ENCODE measurements around the gene CBX1.
"Not testable (repeated sequence)": the region's sequence is repeated elsewhere in the genome, so short reads cannot be mapped to it uniquely, and the experiment has no call there.

The CBX1 gene

DNA sequence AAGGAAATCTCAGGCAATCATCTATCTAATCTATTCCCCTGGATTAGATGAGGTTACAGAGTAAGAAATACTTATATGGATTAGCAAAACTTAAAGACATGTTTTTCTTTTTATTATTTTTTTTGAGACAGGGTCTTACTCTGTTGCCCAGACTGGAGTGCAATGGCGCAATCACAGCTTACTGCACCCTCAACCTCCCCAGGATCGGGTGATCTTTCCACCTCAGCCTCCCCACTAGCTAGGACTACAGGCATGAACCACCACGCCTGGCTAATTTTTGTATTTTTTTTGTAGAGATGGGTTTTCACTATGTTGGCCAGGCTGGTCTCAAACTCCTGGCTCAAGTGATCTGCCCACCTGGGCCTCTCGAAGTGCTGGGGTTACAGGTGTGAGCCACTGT lies 56.4 kb downstream of the CBX1 start:
- H3K4me3 ChIP-seq (ENCODE audit: low read depth, low read length): no peak overlapping the region
- TF ChIP-seq, protein P1, sequence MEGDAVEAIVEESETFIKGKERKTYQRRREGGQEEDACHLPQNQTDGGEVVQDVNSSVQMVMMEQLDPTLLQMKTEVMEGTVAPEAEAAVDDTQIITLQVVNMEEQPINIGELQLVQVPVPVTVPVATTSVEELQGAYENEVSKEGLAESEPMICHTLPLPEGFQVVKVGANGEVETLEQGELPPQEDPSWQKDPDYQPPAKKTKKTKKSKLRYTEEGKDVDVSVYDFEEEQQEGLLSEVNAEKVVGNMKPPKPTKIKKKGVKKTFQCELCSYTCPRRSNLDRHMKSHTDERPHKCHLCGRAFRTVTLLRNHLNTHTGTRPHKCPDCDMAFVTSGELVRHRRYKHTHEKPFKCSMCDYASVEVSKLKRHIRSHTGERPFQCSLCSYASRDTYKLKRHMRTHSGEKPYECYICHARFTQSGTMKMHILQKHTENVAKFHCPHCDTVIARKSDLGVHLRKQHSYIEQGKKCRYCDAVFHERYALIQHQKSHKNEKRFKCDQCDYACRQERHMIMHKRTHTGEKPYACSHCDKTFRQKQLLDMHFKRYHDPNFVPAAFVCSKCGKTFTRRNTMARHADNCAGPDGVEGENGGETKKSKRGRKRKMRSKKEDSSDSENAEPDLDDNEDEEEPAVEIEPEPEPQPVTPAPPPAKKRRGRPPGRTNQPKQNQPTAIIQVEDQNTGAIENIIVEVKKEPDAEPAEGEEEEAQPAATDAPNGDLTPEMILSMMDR (IDR thresholded peaks at IDR 0.05; ENCODE audit: low read depth, low read length): no peak
- DNase-seq (ENCODE audit: low read depth, low spot score): no peak
- in situ Hi-C loops (cut with HindIII; ENCODE audit: low sequenced_read_pairs): no loop called here

DNA sequence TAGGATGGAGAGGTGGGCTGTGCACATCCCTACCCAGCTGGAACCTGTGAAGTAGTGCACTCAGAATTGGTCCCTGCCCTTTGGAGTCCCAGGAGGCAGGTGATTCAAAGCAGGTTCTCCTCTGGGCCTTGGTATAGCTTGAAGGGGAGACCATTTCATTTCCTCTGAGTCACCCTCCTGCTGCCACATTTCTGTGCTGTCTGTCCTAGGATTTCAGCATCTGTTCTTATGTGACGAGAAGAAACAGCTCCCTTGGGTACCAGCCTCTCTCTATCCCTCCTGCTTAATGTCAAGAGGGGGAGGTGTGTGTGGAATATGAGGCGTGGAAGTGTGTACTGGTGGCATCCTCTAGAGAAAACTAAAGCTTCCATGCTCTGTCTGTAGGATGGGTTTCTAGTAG lies 58.1 kb downstream of the CBX1 start:
- H3K4me3 ChIP-seq (ENCODE audit: low read depth, low read length): no peak overlapping the region
- in situ Hi-C loops (cut with HindIII; ENCODE audit: low sequenced_read_pairs): no loop called here
- TF ChIP-seq, protein P1 (IDR thresholded peaks at IDR 0.05; ENCODE audit: low read depth, low read length): no peak
- DNase-seq (ENCODE audit: low read depth, low spot score): no peak

DNA sequence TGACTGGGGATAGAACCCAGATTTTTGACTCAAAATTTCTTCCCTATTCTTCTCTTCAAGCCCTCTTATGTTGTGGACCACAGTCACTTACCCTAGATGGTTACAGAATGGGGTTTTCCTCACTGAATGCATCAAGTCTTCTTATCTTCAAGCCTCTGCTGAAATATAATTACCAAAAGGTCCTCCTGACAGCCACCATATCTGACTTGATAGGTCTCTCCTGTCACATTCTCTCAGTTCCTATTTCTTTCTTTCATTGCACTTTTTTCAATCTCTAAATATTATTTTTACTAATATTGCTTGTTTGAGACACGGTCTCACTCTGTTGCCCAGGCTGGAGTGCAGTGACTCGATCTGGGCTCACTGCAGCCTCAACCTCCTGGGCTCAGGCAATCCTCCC lies 62.6 kb downstream of the CBX1 start:
- TF ChIP-seq, protein P1 (IDR thresholded peaks at IDR 0.05; ENCODE audit: low read depth, low read length): no peak

DNA sequence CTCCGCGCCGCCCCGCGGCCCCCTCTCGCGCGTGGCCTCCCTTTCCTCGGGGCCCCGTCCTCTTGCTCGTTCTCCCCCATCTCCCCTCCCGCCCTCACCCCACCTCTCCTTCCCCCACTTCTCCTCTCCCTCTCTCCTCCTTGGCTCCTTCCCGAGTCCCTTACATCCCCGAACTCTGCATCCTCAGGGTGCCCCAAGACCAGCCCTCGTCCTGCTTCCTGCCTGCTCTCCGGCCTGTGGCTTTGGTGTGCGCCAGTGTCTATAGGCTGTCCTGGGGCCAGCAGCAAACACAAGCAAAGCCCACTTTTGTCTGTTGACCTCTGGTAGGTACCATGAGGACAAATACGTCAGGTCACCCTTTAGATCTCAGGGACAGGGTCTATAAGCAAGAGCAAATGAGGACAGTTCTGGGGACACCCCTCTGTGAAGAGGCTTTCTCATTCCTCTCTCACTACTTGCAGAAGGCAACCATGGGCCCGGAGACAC lies 63.4 kb downstream of the CBX1 start:
- TF ChIP-seq, protein P1 (IDR thresholded peaks at IDR 0.05; ENCODE audit: low read depth, low read length): no peak
- DNase-seq (ENCODE audit: low read depth, low spot score): no peak
- in situ Hi-C loops (cut with HindIII; ENCODE audit: low sequenced_read_pairs): no loop called here
- H3K4me3 ChIP-seq (ENCODE audit: low read depth, low read length): peak overlapping the region; percentile 27

More for the DNA sequence above, 62.6 kb downstream of the CBX1 start:
- in situ Hi-C loops (cut with HindIII; ENCODE audit: low sequenced_read_pairs): no loop called here
- no peak overlapping the region for H3K4me3 ChIP-seq (ENCODE audit: low read depth, low read length)
- no peak for DNase-seq (ENCODE audit: low read depth, low spot score)

DNA sequence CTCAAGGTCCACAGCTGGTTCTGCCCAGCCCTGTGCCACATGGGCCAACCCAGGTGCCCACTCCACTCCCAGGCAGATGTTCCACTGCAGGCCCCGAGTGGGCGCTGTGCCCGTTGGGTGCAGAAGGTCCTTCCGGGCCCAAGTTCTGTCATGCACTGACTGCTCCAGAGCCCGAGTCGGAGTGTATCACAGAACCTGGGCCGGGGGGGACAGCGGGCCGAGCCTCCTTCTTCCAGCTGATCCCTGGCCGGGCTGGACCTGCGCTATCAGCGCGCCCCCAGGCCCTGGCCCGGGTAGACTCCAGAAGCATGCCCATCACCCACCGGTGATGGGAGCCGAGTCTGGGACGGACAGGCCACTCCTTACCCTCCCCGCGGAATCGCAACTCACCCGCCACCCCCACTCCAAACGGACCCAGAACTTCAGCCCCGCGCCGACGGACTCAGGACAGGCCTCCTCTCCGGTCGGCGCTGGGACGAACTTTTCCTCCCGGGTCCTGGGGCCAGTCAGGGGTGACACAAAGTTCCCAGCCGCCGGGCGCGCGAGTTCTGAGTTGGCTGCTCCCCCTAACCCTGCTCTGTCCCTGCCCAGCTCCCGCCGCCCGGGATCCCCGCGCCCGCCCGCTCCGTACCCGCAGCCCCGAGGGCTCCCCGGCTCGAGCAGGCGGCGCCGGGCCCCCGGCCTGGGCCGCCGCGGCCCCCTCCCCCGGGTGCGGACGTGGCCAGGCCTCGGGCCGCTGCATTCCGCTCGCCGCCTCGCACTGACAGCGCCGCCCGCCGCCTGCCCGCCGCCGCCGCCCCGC lies 64.0 kb downstream of the CBX1 start, which contains the start of gene COPZ2:
COPZ2 (minus strand) TSS at position 762 of the 802 bp plus-strand sequence; CDS start at position 742, 20 bp downstream.
- H3K4me3 ChIP-seq (ENCODE audit: low read depth, low read length): peak within 1 kb of the TSS; percentile 62
- DNase-seq (ENCODE audit: low read depth, low spot score): peak; percentile 47
- in situ Hi-C loops (cut with HindIII; ENCODE audit: low sequenced_read_pairs): no loop called here
- TF ChIP-seq, protein P1 (IDR thresholded peaks at IDR 0.05; ENCODE audit: low read depth, low read length): peak; percentile 67

DNA sequence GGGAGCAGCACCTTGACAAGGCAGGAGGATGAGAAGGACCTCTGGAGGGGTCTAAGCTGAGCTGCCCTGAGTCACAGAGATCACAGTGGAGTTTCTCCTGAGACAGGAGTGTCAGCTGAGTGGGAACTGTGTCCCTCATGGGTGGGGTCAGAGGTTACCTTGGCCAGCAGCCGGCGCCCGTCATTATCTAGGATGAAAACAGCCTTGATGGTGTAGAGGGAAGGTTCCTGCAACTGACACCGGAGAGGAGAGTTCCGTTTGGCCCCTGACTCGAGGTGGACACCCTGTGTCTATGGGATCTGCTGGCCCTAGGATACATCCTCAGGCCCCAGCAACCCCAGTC lies 64.6 kb downstream of the CBX1 start:
- TF ChIP-seq, protein P1 (IDR thresholded peaks at IDR 0.05; ENCODE audit: low read depth, low read length): no peak
- in situ Hi-C loops (cut with HindIII; ENCODE audit: low sequenced_read_pairs): no loop called here
- no peak for DNase-seq (ENCODE audit: low read depth, low spot score)
- peak overlapping the region; percentile 62 for H3K4me3 ChIP-seq (ENCODE audit: low read depth, low read length)

DNA sequence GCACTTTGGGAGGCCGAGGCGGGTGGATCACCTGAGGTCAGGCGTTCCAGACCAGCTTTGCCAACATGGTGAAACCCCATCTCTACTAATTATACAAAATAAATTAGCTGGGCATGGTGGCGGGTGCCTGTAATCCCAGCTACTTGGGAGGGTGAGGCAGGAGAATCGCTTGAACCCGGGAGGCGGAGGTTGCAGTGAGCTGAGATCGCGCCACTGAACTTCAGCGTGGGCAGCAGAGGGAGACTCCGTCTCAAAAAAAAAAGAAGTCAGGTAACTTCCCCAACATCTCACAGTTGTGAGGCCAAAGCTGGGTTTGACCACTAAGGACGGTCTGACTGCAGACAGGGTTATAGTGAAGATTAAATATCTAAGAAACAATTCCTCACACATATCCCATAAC lies 66.5 kb downstream of the CBX1 start:
- in situ Hi-C loops (cut with HindIII; ENCODE audit: low sequenced_read_pairs); H3K4me3 ChIP-seq (ENCODE audit: low read depth, low read length); DNase-seq (ENCODE audit: low read depth, low spot score): not testable (repeated sequence)
